ENCODE results near the gene MRC1. TPM values are rescaled to one million over a fixed set of nuclear protein-coding genes. Genes with fewer than 3 reads are reported as not detected.

MRC1 gene
- total RNA-seq, 1 experiment from 2014 or later = 0.37 TPM

DNA sequence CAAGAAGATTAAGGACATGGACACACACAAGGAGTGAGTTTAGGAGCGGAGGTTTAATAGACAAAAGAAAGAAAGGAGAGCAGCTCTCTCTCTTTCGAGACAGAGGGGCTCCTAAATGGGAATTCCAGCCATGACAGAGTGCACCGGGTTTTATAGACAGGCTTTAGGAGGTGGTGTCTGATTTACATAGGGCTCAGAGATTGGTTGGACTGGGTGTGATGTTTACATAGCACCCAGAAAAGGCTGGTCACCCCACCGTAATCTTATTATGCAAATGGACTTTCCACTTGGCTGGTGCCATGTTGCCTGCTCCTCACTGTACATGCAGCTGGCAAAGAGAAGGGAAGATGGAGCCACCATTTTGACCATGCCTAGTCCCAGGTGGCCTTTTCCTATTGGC is 28.4 kb upstream of the MRC1 start:
- DNase-seq (ENCODE audit: low read depth, low spot score) (no peak), ATAC-seq (no peak)
- ChIA-PET RAD21 (ENCODE audit: low non-redundant PET in 1 of 2, low total read pairs in 2 of 2, uncharacterized antibody in 2 of 2, unreplicated experiment in 2 of 2) (no interaction called here), POLR2A (no interaction called here), CTCF (interaction anchor here (1.2 kb wide), 1 partner anchor 436 kb away, joined by 4 read pairs; no protein-coding TSS in a partner anchor)
- Histone ChIP-seq H3K27ac (ENCODE audit: low read depth, low read length) (no peak overlapping the region), H4K20me1 (ENCODE audit: insufficient read depth) (no peaks in the 10 kb centered on the region), H2AFZ (ENCODE audit: low read depth, low read length, poor library complexity, severe bottlenecking) (no peak overlapping the region), H3K9me3 (ENCODE audit: control insufficient read depth in 1 of 2, insufficient read depth in 1 of 2, low read depth in 1 of 2, low read length in 2 of 2) (no peaks in the 10 kb centered on the region), H3K4me3 (replicated peaks in 1 of 2; ENCODE audit: low read depth in 1 of 2, low read length in 2 of 2) (no peak overlapping the region), H3K9me2 (ENCODE audit: insufficient read depth) (no peaks in the 10 kb centered on the region), H3K79me2 (ENCODE audit: insufficient read depth, low read length) (no peaks in the 10 kb centered on the region), H3K27me3 (ENCODE audit: insufficient read depth, low read length) (no peaks in the 10 kb centered on the region), H3K4me1 (ENCODE audit: control insufficient read depth in 1 of 2, insufficient read depth in 2 of 2, low read length in 2 of 2) (peaks cover 0 to 14% of the 10 kb centered on the region in 2 experiments; a peak in 2 of 4 replicates), H3K9ac (ENCODE audit: low read length) (no peak overlapping the region), H3K4me2 (ENCODE audit: low read length) (no peak overlapping the region), H3K36me3 (ENCODE audit: control insufficient read depth in 1 of 2, insufficient read depth in 2 of 2, low read length in 2 of 2) (no peaks in the 10 kb centered on the region)
- intact Hi-C loops (cut with micrococcal nuclease) = no loop called here
- no TSS peak for BruUV-seq (replicated peaks)
- TF ChIP-seq SP1 (IDR thresholded peaks at IDR 0.05; ENCODE audit: low read depth) = no peak
- TF ChIP-seq ZBTB33 (IDR thresholded peaks at IDR 0.05; ENCODE audit: extremely low read depth, insufficient replicate concordance, low read length) = no peak
- no peak for TF ChIP-seq EZH2phosphoT487 (IDR thresholded peaks at IDR 0.05; ENCODE audit: borderline replicate concordance)
- TF ChIP-seq, protein P1, sequence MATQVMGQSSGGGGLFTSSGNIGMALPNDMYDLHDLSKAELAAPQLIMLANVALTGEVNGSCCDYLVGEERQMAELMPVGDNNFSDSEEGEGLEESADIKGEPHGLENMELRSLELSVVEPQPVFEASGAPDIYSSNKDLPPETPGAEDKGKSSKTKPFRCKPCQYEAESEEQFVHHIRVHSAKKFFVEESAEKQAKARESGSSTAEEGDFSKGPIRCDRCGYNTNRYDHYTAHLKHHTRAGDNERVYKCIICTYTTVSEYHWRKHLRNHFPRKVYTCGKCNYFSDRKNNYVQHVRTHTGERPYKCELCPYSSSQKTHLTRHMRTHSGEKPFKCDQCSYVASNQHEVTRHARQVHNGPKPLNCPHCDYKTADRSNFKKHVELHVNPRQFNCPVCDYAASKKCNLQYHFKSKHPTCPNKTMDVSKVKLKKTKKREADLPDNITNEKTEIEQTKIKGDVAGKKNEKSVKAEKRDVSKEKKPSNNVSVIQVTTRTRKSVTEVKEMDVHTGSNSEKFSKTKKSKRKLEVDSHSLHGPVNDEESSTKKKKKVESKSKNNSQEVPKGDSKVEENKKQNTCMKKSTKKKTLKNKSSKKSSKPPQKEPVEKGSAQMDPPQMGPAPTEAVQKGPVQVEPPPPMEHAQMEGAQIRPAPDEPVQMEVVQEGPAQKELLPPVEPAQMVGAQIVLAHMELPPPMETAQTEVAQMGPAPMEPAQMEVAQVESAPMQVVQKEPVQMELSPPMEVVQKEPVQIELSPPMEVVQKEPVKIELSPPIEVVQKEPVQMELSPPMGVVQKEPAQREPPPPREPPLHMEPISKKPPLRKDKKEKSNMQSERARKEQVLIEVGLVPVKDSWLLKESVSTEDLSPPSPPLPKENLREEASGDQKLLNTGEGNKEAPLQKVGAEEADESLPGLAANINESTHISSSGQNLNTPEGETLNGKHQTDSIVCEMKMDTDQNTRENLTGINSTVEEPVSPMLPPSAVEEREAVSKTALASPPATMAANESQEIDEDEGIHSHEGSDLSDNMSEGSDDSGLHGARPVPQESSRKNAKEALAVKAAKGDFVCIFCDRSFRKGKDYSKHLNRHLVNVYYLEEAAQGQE (IDR thresholded peaks at IDR 0.05; ENCODE audit: low read depth) = no peak
- TF ChIP-seq RAD21 (IDR thresholded peaks at IDR 0.05; ENCODE audit: low read depth) = no peak
- TF ChIP-seq TCF7L2 (IDR thresholded peaks at IDR 0.05; ENCODE audit: borderline replicate concordance, extremely low read depth, insufficient read depth, insufficient read length) = no peak
- no peak for TF ChIP-seq YY1 (IDR thresholded peaks at IDR 0.05; ENCODE audit: extremely low read depth, insufficient replicate concordance, low read depth, low read length)
- TF ChIP-seq POLR2AphosphoS5 (IDR thresholded peaks at IDR 0.05; ENCODE audit: low read depth, low read length) = no peak
- TF ChIP-seq SRF (IDR thresholded peaks at IDR 0.05; ENCODE audit: low read depth) = no peak

All from HCT116 (cell line).